ENCODE data around the gene COPZ1.
A peak's percentile ranks its signal among the peaks of the same experiment; 100 is the strongest.

COPZ1 gene

GRCh38 chr12:54383041-54383609 lies 58.2 kb downstream of the COPZ1 start:
- DNase-seq (ENCODE audit: extremely low read depth, insufficient read length): no peak
- H3K4me3 ChIP-seq (replicated peaks; ENCODE audit: low read depth, low read length): no peak overlapping the region
- H3K36me3 ChIP-seq (ENCODE audit: control insufficient read depth, insufficient read depth, low read length): no peaks in the 10 kb centered on the region; the same call in 1 of the 2 replicates
- TF ChIP-seq CTCF (IDR thresholded peaks at IDR 0.05; ENCODE audit: insufficient read depth, low read length, poor library complexity, severe bottlenecking): no peak
- no peaks in the 10 kb centered on the region for H3K27me3 ChIP-seq (replicated peaks; ENCODE audit: control insufficient read depth, insufficient read depth, low read length)

GRCh38 chr12:54384591-54385041 lies 59.7 kb downstream of the COPZ1 start, which contains the start of gene ZNF385A:
Gene ZNF385A (minus strand): TSS chr12:54384733. CDS start chr12:54384514, 219 bp downstream.
- no peak for DNase-seq (ENCODE audit: extremely low read depth, insufficient read length)
- H3K4me3 ChIP-seq (replicated peaks; ENCODE audit: low read depth, low read length): no peak within 1 kb of the TSS
- TF ChIP-seq CTCF (IDR thresholded peaks at IDR 0.05; ENCODE audit: insufficient read depth, low read length, poor library complexity, severe bottlenecking): no peak

GRCh38 chr12:54385251-54385914 lies 60.5 kb downstream of the COPZ1 start:
- no peak overlapping the region for H3K4me3 ChIP-seq (replicated peaks; ENCODE audit: low read depth, low read length)

More at GRCh38 chr12:54384591-54385041, 59.7 kb downstream of the COPZ1 start, which contains the start of gene ZNF385A:
- no peaks in the 10 kb centered on the region for H3K27me3 ChIP-seq (replicated peaks; ENCODE audit: control insufficient read depth, insufficient read depth, low read length)
- no peaks in the 10 kb centered on the region for H3K36me3 ChIP-seq (ENCODE audit: control insufficient read depth, insufficient read depth, low read length)

GRCh38 chr12:54386403-54387113 lies 61.6 kb downstream of the COPZ1 start:
- no peak for DNase-seq (ENCODE audit: extremely low read depth, insufficient read length)
- H3K4me3 ChIP-seq (replicated peaks; ENCODE audit: low read depth, low read length): no peak overlapping the region
- no peaks in the 10 kb centered on the region for H3K36me3 ChIP-seq (ENCODE audit: control insufficient read depth, insufficient read depth, low read length)
- no peaks in the 10 kb centered on the region for H3K27me3 ChIP-seq (replicated peaks; ENCODE audit: control insufficient read depth, insufficient read depth, low read length)
- no peak for TF ChIP-seq CTCF (IDR thresholded peaks at IDR 0.05; ENCODE audit: insufficient read depth, low read length, poor library complexity, severe bottlenecking)

More at GRCh38 chr12:54385251-54385914, 60.5 kb downstream of the COPZ1 start:
- TF ChIP-seq CTCF (IDR thresholded peaks at IDR 0.05; ENCODE audit: insufficient read depth, low read length, poor library complexity, severe bottlenecking): no peak
- Histone ChIP-seq H3K36me3 (ENCODE audit: control insufficient read depth, insufficient read depth, low read length) (no peaks in the 10 kb centered on the region), H3K27me3 (replicated peaks; ENCODE audit: control insufficient read depth, insufficient read depth, low read length) (no peaks in the 10 kb centered on the region)
- peak; percentile 45 for DNase-seq (ENCODE audit: extremely low read depth, insufficient read length)

GRCh38 chr12:54387114-54387467 lies 62.2 kb downstream of the COPZ1 start:
- DNase-seq (ENCODE audit: extremely low read depth, insufficient read length): no peak

More at GRCh38 chr12:54387114-54387467, 62.2 kb downstream of the COPZ1 start:
- no peak for TF ChIP-seq CTCF (IDR thresholded peaks at IDR 0.05; ENCODE audit: insufficient read depth, low read length, poor library complexity, severe bottlenecking)
- H3K4me3 ChIP-seq (replicated peaks; ENCODE audit: low read depth, low read length): no peak overlapping the region
- H3K36me3 ChIP-seq (ENCODE audit: control insufficient read depth, insufficient read depth, low read length): no peaks in the 10 kb centered on the region
- H3K27me3 ChIP-seq (replicated peaks; ENCODE audit: control insufficient read depth, insufficient read depth, low read length): no peaks in the 10 kb centered on the region

All from GM06990 (cell line).